Esophagus squamous epithelium (tissue), 5 donors: ENCODE results near the gene SEMA4C. TPM values are rescaled to one million over a fixed set of nuclear protein-coding genes. Genes with fewer than 3 reads are reported as not detected.
A peak's percentile ranks its signal among the peaks of the same experiment; 100 is the strongest.

ENCODE experiments used
- DNase-seq: peaks from one replicate; lab custom pipeline; 2025; lab: John Stamatoyannopoulos, UW
- H3K27ac ChIP-seq, 4 donors: fragments of 200-600 bp; sonication (generic); one replicate each; pipeline ENCODE4 v1.5.1; 2016 to 2019; ENCODE audit warnings: mild to moderate bottlenecking in 1 of 4
- H3K27me3 ChIP-seq, 4 donors: fragments of 200-600 bp; sonication (generic); 1 replicate in 3 of 4; 2 replicates in 1 of 4; pipeline versions ENCODE4 v1.5.1 to v1.6.0; 2017 to 2021; ENCODE audit warnings: antibody characterized with exemption in 1 of 4
- H3K36me3 ChIP-seq, 3 donors: fragments of 200-600 bp; sonication (generic); one replicate each; pipeline ENCODE4 v1.5.1; 2016 to 2019
- H3K4me1 ChIP-seq, 3 donors: fragments of 200-600 bp; sonication (generic); one replicate each; pipeline ENCODE4 v1.5.1; 2017 to 2019
- H3K4me3 ChIP-seq, 4 donors: fragments of 200-600 bp; sonication (generic); 1 replicate in 3 of 4; 2 replicates in 1 of 4; pipeline ENCODE4 v1.5.1; 2016 to 2019; ENCODE audit warnings: mild to moderate bottlenecking in 2 of 4, moderate library complexity in 1 of 4
- H3K9me3 ChIP-seq, 3 donors: fragments of 200-600 bp; sonication (generic); one replicate each; pipeline ENCODE4 v1.5.1; 2016 to 2019
- POLR2A ChIP-seq, 4 donors: fragments of 450-650 bp; IDR thresholded peaks; one replicate each; pipeline ENCODE4 v1.6.1; 2017; ENCODE audit warnings: antibody characterized with exemption in 4 of 4, mild to moderate bottlenecking in 4 of 4, moderate library complexity in 3 of 4
- WGBS, 2 donors: methylation state at CpG; one replicate each; pipeline ENCODE4 v1.1.5; 2018; 5-methylcytosine and 5-hydroxymethylcytosine counted together
- intact Hi-C: fragments of 100-400 bp; cut with DNase I; formaldehyde crosslinking; loops from one replicate; pipeline ENCODE4 v1.15.0; 2022
- total RNA-seq, 4 donors: library from RNA; depleted of rRNA; stranded (reverse); fragments of >200 nt; gene quantifications; one replicate each; pipeline ENCODE4 v1.1.0, GENCODE V29; 2016
- TF ChIP-seq, protein P1 (sequence below), 6 experiments: fragments of 450-650 bp in 4 of 6; fragments of 200-600 bp in 2 of 6; sonication (generic) in 2 of 6; IDR thresholded peaks; one replicate each; pipeline ENCODE4 v1.5.1; 2016 to 2019; ENCODE audit warnings: antibody characterized with exemption in 6 of 6, mild to moderate bottlenecking in 4 of 6, moderate library complexity in 4 of 6
- donor health status: DM: yes; HTN: yes; CAD: no.

The SEMA4C gene
- total RNA-seq, 4 donors from 2014 or later = 7.4 to 23.8 (median 12.8) TPM

DNA sequence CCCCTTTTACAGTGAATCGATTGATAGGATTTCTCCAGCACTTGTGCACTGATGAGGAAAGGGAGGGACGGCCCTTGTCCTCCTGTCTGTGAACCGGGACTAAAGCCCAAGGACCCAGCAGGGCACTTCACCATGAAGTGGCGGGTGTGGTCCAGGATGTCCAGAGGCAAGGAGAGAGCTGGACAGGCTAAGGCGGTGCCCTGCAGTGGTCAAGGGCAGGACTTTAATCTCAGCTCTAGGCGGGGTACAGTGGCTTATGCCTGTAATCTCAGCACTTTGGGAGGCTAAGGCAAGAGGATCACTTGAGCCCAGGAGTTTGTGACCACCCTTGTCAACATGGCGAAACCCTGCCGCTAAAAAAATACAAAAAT is 28.2 kb upstream of the SEMA4C start:
- no peak overlapping the region for H3K4me3 ChIP-seq
- intact Hi-C loops = no loop called here
- 65 to 100% methylated on average over 2 to 8 of the region's 8 CpGs for WGBS, 2 donors
- H3K9me3 ChIP-seq = no peaks in the 10 kb centered on the region
- no peak for DNase-seq
- TF ChIP-seq POLR2A (IDR thresholded peaks at IDR 0.05) = no peak
- TF ChIP-seq, protein P1, sequence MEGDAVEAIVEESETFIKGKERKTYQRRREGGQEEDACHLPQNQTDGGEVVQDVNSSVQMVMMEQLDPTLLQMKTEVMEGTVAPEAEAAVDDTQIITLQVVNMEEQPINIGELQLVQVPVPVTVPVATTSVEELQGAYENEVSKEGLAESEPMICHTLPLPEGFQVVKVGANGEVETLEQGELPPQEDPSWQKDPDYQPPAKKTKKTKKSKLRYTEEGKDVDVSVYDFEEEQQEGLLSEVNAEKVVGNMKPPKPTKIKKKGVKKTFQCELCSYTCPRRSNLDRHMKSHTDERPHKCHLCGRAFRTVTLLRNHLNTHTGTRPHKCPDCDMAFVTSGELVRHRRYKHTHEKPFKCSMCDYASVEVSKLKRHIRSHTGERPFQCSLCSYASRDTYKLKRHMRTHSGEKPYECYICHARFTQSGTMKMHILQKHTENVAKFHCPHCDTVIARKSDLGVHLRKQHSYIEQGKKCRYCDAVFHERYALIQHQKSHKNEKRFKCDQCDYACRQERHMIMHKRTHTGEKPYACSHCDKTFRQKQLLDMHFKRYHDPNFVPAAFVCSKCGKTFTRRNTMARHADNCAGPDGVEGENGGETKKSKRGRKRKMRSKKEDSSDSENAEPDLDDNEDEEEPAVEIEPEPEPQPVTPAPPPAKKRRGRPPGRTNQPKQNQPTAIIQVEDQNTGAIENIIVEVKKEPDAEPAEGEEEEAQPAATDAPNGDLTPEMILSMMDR (IDR thresholded peaks at IDR 0.05) = no peak
- peak overlapping the region in 2 of 4 donors; percentile 23 to 55 for H3K27ac ChIP-seq
- H3K27me3 ChIP-seq = no peaks in the 10 kb centered on the region
- no peaks in the 10 kb centered on the region for H3K36me3 ChIP-seq
- H3K4me1 ChIP-seq = peaks cover 30 to 69% (median 43%) of the 10 kb centered on the region in 3 donors

DNA sequence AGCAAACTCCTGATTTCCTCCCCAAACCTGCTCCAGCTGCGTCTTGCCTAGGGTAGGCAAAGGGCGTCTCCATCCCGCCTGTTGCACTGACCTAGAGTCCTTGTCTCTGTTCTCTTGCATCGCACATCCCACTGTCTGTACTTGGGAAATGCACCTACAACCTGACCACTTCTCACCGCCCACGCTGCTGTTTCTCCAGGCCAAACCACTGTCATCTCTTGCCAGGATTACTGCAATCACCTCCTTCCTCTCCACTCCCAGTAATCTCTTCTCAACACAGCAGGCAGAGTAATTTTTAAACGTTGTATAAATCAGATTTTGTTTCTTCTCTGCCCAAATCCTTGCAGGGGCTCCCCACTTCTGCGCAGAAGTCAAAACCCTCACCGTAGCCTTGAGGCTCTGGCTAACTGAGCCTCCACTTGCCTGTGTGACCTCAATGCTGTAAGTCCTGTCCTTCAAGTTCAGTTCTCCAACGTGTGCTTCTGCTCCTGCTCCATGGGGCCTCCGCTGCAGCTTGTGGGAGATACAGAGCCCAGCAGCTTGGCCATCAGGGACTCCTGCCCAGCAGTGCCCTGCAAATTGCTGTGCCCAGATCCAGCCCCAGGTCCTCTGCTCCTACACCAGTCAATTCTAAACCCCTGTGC is 27.7 kb upstream of the SEMA4C start:
- TF ChIP-seq, protein P1 (IDR thresholded peaks at IDR 0.05) = no peak
- TF ChIP-seq POLR2A (IDR thresholded peaks at IDR 0.05) = no peak
- WGBS, 2 donors = 32 to 42% methylated on average over 10 of the region's 11 CpGs
- Histone ChIP-seq H3K4me1 (peaks cover 30 to 74% (median 43%) of the 10 kb centered on the region in 3 donors), H3K27ac (peak overlapping the region in 2 of 4 donors; percentile 23 to 55), H3K4me3 (no peak overlapping the region), H3K27me3 (no peaks in the 10 kb centered on the region), H3K9me3 (no peaks in the 10 kb centered on the region), H3K36me3 (no peaks in the 10 kb centered on the region)
- intact Hi-C loops = no loop called here
- no peak for DNase-seq

DNA sequence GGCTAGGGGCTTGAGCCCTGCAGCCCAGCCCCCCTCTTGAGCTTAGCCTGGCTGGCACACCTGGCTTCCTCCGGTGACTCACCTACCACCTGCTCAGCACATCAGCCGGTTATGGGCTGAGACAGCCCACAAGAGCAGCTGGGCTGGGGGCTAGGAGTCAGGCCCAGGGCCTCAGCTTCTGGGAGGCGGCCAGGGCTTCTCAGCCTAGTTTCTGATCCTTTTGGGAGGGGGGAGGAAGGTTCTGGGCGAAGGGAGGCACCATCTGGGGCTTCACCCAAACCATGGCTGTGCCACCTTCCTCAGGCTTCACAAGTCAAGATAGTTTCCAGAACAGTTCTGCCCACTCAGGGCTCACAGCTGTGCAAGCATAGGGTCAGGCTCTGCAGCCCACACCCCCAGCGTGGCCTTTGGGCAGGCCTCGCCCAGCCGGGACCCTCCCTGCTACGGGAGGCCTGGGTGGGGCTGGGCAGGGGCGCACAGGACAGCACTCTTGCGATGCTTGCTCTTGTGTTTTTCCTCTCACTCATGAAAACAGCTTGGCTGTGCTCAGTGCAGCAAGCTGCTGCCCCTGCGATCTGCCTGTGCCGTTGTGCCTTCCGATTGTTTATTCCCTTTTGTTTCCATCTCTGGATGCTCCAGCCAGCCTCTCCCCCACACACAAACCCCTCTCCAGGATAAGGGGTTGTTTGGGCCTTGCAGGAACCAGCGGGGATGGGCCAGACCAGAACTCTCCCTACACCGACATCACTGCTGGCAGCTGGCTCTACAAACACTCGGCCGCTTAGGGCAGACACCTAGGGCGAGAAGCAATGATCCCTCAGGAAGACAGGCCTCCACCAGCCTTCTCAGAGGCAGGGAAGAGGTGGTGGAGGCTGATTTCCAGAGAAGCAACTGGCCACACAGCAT is 26.1 kb upstream of the SEMA4C start:
- Histone ChIP-seq H3K27me3 (no peaks in the 10 kb centered on the region), H3K27ac (peak overlapping the region; percentile 59 to 76 (median 62)), H3K9me3 (no peaks in the 10 kb centered on the region), H3K4me1 (peaks cover 39 to 90% (median 54%) of the 10 kb centered on the region in 3 donors), H3K4me3 (no peak overlapping the region), H3K36me3 (no peaks in the 10 kb centered on the region)
- WGBS, 2 donors = 33 to 36% methylated on average over 3 to 12 of the region's 18 CpGs
- intact Hi-C loops = no loop called here
- DNase-seq = no peak
- TF ChIP-seq, protein P1 (IDR thresholded peaks at IDR 0.05) = no peak
- no peak for TF ChIP-seq POLR2A (IDR thresholded peaks at IDR 0.05)

DNA sequence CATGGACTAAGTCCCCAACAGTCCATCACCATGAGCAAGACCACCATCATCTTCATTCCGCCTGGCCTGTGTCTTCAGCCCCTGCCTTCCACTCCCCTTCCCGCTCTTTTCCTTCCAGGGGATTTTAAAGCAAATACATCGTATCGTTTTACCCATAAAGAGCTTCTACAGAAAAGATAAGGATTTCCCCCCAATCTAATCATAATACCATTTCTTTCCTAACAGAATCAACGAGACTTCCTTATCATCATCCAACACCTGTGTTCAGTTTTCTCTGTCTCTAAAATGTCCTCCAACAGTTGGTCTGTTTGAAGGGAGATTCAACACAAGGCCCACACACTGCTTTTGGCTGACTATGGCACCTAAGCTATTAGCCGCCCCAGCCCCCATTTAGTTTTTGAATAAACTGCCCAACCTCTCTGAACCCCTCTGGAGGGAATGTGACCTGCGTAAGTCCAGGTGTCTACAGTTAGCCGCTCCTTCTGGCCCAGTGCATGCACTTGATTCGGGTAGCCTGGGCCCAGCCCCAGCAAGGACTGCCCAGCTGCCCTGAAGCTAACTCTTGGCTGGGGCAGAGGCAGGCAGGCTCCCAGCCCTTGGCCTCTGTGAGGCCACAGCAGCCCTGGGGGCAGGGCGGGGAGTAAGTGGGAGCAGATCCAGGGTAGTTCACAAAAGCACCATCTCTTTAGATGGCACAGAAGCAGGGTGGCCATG is 25.3 kb upstream of the SEMA4C start:
- 67% methylated on average over 6 to 8 of the region's 10 CpGs for WGBS, 2 donors
- no peaks in the 10 kb centered on the region for H3K36me3 ChIP-seq
- intact Hi-C loops = no loop called here
- peaks cover 43 to 97% (median 55%) of the 10 kb centered on the region in 3 donors for H3K4me1 ChIP-seq
- H3K27me3 ChIP-seq = no peaks in the 10 kb centered on the region
- no peak overlapping the region for H3K4me3 ChIP-seq
- no peak for TF ChIP-seq POLR2A (IDR thresholded peaks at IDR 0.05)
- TF ChIP-seq, protein P1 (IDR thresholded peaks at IDR 0.05) = no peak
- no peaks in the 10 kb centered on the region for H3K9me3 ChIP-seq
- no peak for DNase-seq
- peak overlapping the region; percentile 59 to 76 (median 62) for H3K27ac ChIP-seq
